IMR-90 (cell line): Measurements from ENCODE around the gene ZC2HC1B. TPM values are rescaled to one million over a fixed set of nuclear protein-coding genes. Genes with fewer than 3 reads are reported as not detected.

Experiments
- ATAC-seq: fragments of 200-7000 bp; cut with Tn5 transposase; 2 replicates; pipeline ENCODE4 v1.9.1; 2020; ENCODE audit warnings: low read depth, mild to moderate bottlenecking, moderate library complexity
- BruUV-seq: library from RNA; stranded (reverse); fragments of 400-500 nt; replicated peaks from 2 replicates; lab custom pipeline; 2021; lab: Mats Ljungman, UMichigan
- CTCF ChIA-PET: fragments of 300-600 bp; formaldehyde crosslinking; extraction: SDS; loops from one replicate; lab custom pipeline; 2021; ENCODE audit warnings: antibody characterized with exemption; lab: Yijun Ruan, JAX
- POLR2A ChIA-PET: fragments of 300-600 bp; sonication (Branson Sonifier 250); formaldehyde crosslinking; loops from one replicate; lab custom pipeline; 2022; ENCODE audit warnings: antibody characterized with exemption; ENCODE audit not compliant: unreplicated experiment; lab: Charles Lee
- DNase-seq: peaks from one replicate; pipeline ENCODE4 v3.0.0; 2013
- H2AFZ ChIP-seq: replicated peaks from 2 replicates; pipeline ENCODE3; 2013; ENCODE audit warnings: low read length, mild to moderate bottlenecking; ENCODE audit not compliant: poor library complexity
- H2AK5ac ChIP-seq: 2 replicates; pipeline ENCODE4 v1.6.1; 2013; ENCODE audit warnings: low read depth, low read length, inconsistent platforms
- H2AK9ac ChIP-seq: replicated peaks from 2 replicates; pipeline ENCODE3; 2013; ENCODE audit warnings: mild to moderate bottlenecking, low read depth, low read length, moderate library complexity; ENCODE audit not compliant: poor library complexity
- H2BK120ac ChIP-seq: 2 replicates; pipeline ENCODE4 v1.6.1; 2013; ENCODE audit warnings: low read depth, low read length, inconsistent platforms
- H2BK15ac ChIP-seq: 3 replicates; pipeline ENCODE4 v1.6.1; 2013; ENCODE audit warnings: low read depth, low read length, inconsistent platforms
- H2BK20ac ChIP-seq: 2 replicates; pipeline ENCODE4 v1.6.1; 2013; ENCODE audit warnings: low read depth, mild to moderate bottlenecking, inconsistent platforms, low read length, moderate library complexity
- H2BK5ac ChIP-seq: 2 replicates; pipeline ENCODE4 v1.6.1; 2013; ENCODE audit warnings: mild to moderate bottlenecking, low read depth, low read length, inconsistent platforms; ENCODE audit not compliant: poor library complexity, severe bottlenecking
- H3K14ac ChIP-seq: replicated peaks from 2 replicates; pipeline ENCODE4 v1.6.1; 2013; ENCODE audit warnings: low read depth, low read length, inconsistent platforms
- H3K18ac ChIP-seq: 2 replicates; pipeline ENCODE4 v1.6.1; 2013; ENCODE audit warnings: low read depth, low read length, control low read depth
- H3K23ac ChIP-seq: 2 replicates; pipeline ENCODE4 v1.6.1; 2013; ENCODE audit warnings: low read depth, low read length, inconsistent platforms
- H3K27ac ChIP-seq: 2 replicates; pipeline ENCODE4 v1.5.1; 2013; ENCODE audit warnings: mild to moderate bottlenecking, control low read depth, low read length; ENCODE audit not compliant: insufficient read depth
- H3K27me3 ChIP-seq: 2 replicates; pipeline ENCODE4 v1.6.1; 2013; ENCODE audit warnings: low read length; ENCODE audit not compliant: control insufficient read depth, insufficient read depth
- H3K36me3 ChIP-seq: 2 replicates; pipeline ENCODE4 v1.6.1; 2013; ENCODE audit warnings: low read length, mixed read lengths; ENCODE audit not compliant: control insufficient read depth, insufficient read depth
- H3K4ac ChIP-seq: 2 replicates; pipeline ENCODE4 v1.6.1; 2013; ENCODE audit warnings: low read depth, low read length, inconsistent platforms
- H3K4me1 ChIP-seq: 2 replicates; pipeline ENCODE4 v1.6.1; 2013; ENCODE audit warnings: low read length, mixed read lengths; ENCODE audit not compliant: control insufficient read depth, insufficient read depth
- H3K4me2 ChIP-seq: 2 replicates; pipeline ENCODE4 v1.6.1; 2013; ENCODE audit warnings: low read depth, mild to moderate bottlenecking, control low read depth, low read length, moderate library complexity
- H3K4me3 ChIP-seq: 2 replicates; pipeline ENCODE4 v1.5.1; 2013; ENCODE audit warnings: low read depth, mild to moderate bottlenecking, control low read depth, low read length, moderate library complexity; ENCODE audit not compliant: insufficient read depth
- H3K56ac ChIP-seq: 2 replicates; pipeline ENCODE4 v1.6.1; 2013; ENCODE audit warnings: low read length, inconsistent platforms; ENCODE audit not compliant: insufficient read depth; ENCODE audit errors: extremely low read depth
- H3K79me1 ChIP-seq, 2 experiments: 2 replicates each; pipeline ENCODE4 v1.6.1; 2013; ENCODE audit warnings: low read length in 2 of 2, inconsistent platforms in 1 of 2, low read depth in 1 of 2
- H3K9ac ChIP-seq: 2 replicates; pipeline ENCODE4 v1.6.1; 2013; ENCODE audit warnings: low read depth, low read length, control low read depth
- H3K9me1 ChIP-seq: 2 replicates; pipeline ENCODE4 v1.6.1; 2013; ENCODE audit warnings: low read length, inconsistent platforms; ENCODE audit not compliant: insufficient read depth
- H3K9me3 ChIP-seq: 2 replicates; pipeline ENCODE4 v1.6.1; 2013; ENCODE audit warnings: low read length; ENCODE audit not compliant: control insufficient read depth, insufficient read depth
- H4K20me1 ChIP-seq: 2 replicates; pipeline ENCODE4 v1.6.1; 2013; ENCODE audit warnings: low read length, inconsistent platforms; ENCODE audit not compliant: insufficient read depth
- H4K5ac ChIP-seq: 2 replicates; pipeline ENCODE4 v1.6.1; 2013; ENCODE audit warnings: mild to moderate bottlenecking, low read depth, low read length, control low read depth
- H4K8ac ChIP-seq, 2 experiments: 2 replicates each; pipeline ENCODE4 v1.6.1; 2013; ENCODE audit warnings: low read depth in 2 of 2, low read length in 2 of 2, control low read depth in 1 of 2, inconsistent platforms in 1 of 2
- H4K91ac ChIP-seq: 2 replicates; pipeline ENCODE4 v1.6.1; 2013; ENCODE audit warnings: low read depth, low read length, inconsistent platforms; ENCODE audit not compliant: insufficient read depth
- BHLHE40 ChIP-seq: fragments of 150-350 bp; IDR thresholded peaks from 2 replicates; pipeline ENCODE4 v1.6.1; 2016; ENCODE audit warnings: mild to moderate bottlenecking, low read depth, low read length
- CEBPB ChIP-seq: IDR thresholded peaks from 2 replicates; pipeline ENCODE4 v1.6.1; 2012; ENCODE audit warnings: low read depth, low read length, improper control_type of control experiment
- CHD1 ChIP-seq: IDR thresholded peaks from 2 replicates; pipeline ENCODE4 v1.6.1; 2012; ENCODE audit warnings: low read depth, low read length, improper control_type of control experiment
- CTCF ChIP-seq: conservative IDR thresholded peaks from 2 replicates; pipeline ENCODE4 v1.5.1; 2012; ENCODE audit warnings: mild to moderate bottlenecking, low read depth, low read length, improper control_type of control experiment
- ELK1 ChIP-seq: fragments of 150-350 bp; IDR thresholded peaks from 2 replicates; pipeline ENCODE4 v1.6.1; 2016; ENCODE audit warnings: low read depth, mild to moderate bottlenecking, low read length, moderate library complexity, borderline replicate concordance
- FOS ChIP-seq: fragments of 150-350 bp; IDR thresholded peaks from 2 replicates; pipeline ENCODE4 v1.6.1; 2016; ENCODE audit warnings: low read depth, low read length
- MAFK ChIP-seq: IDR thresholded peaks from 2 replicates; pipeline ENCODE4 v1.6.1; 2012; ENCODE audit warnings: low read depth, low read length, improper control_type of control experiment
- MAZ ChIP-seq: IDR thresholded peaks from 2 replicates; pipeline ENCODE4 v1.6.1; 2012; ENCODE audit warnings: low read depth, mild to moderate bottlenecking, low read length, improper control_type of control experiment, moderate library complexity, borderline replicate concordance
- NFE2L2 ChIP-seq: fragments of 150-350 bp; IDR thresholded peaks from 2 replicates; pipeline ENCODE4 v1.6.1; 2016; ENCODE audit warnings: low read depth, mild to moderate bottlenecking, low read length
- POLR2A ChIP-seq: IDR thresholded peaks from 2 replicates; pipeline ENCODE4 v1.6.1; 2012; ENCODE audit warnings: mild to moderate bottlenecking, low read depth, low read length
- RAD21 ChIP-seq: IDR thresholded peaks from 2 replicates; pipeline ENCODE4 v1.6.1; 2012; ENCODE audit warnings: low read length, improper control_type of control experiment
- RCOR1 ChIP-seq: IDR thresholded peaks from 2 replicates; pipeline ENCODE4 v1.6.1; 2012; ENCODE audit warnings: mild to moderate bottlenecking, low read length, improper control_type of control experiment; ENCODE audit not compliant: insufficient replicate concordance
- RFX5 ChIP-seq: IDR thresholded peaks from 2 replicates; pipeline ENCODE4 v1.8.0; 2012; ENCODE audit warnings: low read depth, mild to moderate bottlenecking, low read length, moderate library complexity
- SMC3 ChIP-seq: fragments of 150-350 bp; IDR thresholded peaks from 2 replicates; pipeline ENCODE4 v1.6.1; 2016; ENCODE audit warnings: low read depth, mild to moderate bottlenecking, antibody characterized with exemption, low read length, moderate library complexity
- USF2 ChIP-seq: fragments of 150-350 bp; IDR thresholded peaks from 2 replicates; pipeline ENCODE4 v1.6.1; 2017; ENCODE audit warnings: mild to moderate bottlenecking, antibody characterized with exemption, low read length, low read depth
- WGBS, 2 experiments: methylation state at CpG; one replicate each; pipeline versions ENCODE4 v1.1.5 to v1.1.7; 2013; ENCODE audit warnings: missing lambda C conversion rate in 2 of 2; ENCODE audit not compliant: insufficient read length in 1 of 2; ENCODE audit errors: extremely low coverage in 2 of 2; 5-methylcytosine and 5-hydroxymethylcytosine counted together
- dilution Hi-C: fragments of 300-500 bp; cut with HindIII; formaldehyde crosslinking; loops from one replicate; pipeline ENCODE4 v1.14.3; 2018; ENCODE audit warnings: low sequenced_read_pairs; ENCODE audit not compliant: unreplicated experiment
- in situ Hi-C: fragments of 300-500 bp; cut with MboI; formaldehyde crosslinking; loops from 3 replicates; pipeline ENCODE4 v1.14.3; 2019; ENCODE audit warnings: low sequenced_read_pairs, inconsistent platforms, mixed read lengths
- intact Hi-C: fragments of 100-400 bp; cut with micrococcal nuclease; formaldehyde crosslinking; loops from 2 replicates; pipeline ENCODE4 v1.10.0; 2022
- polyA plus RNA-seq, 3 experiments: library from polyadenylated mRNA; depleted of rRNA; stranded (reverse); fragments of >200 nt; gene quantifications; 2 replicates each; pipeline ENCODE4 v1.2.3, GENCODE V29; 2012; ENCODE audit warnings: low replicate concordance in 1 of 3
- total RNA-seq: library from RNA; depleted of rRNA; stranded (reverse); fragments of >200 nt; gene quantifications from 2 replicates; pipeline ENCODE4 v1.2.3, GENCODE V29; 2012

Gene ZC2HC1B
- total and polyA plus RNA-seq, 2 of the 4 experiments (the other 2 are of a cell fraction), result not detected

- Histone ChIP-seq H3K23ac (no peak overlapping the region), H3K27me3 (peaks cover 4% of the 10 kb centered on the region), H2AFZ (no peak overlapping the region), H3K9me3 (no peaks in the 10 kb centered on the region), H2BK15ac (no peak overlapping the region), H3K4ac (no peak overlapping the region), H3K9ac (no peak overlapping the region), H3K4me3 (no peak overlapping the region), H2BK20ac (no peak overlapping the region), H3K14ac (no peak overlapping the region), H3K36me3 (0 out of 2 replicates have a peak, but pooled peaks cover 2% of the 10 kb centered on the region), H3K9me1 (no peaks in the 10 kb centered on the region), H4K8ac (no peak overlapping the region), H2BK5ac (no peak overlapping the region), H3K4me2 (no peak overlapping the region), H2AK5ac (no peak overlapping the region), H3K27ac (no peak overlapping the region), H3K56ac (no peak overlapping the region), H4K20me1 (no peaks in the 10 kb centered on the region), H2BK120ac (no peak overlapping the region), H3K79me1 (peaks cover 3 to 8% of the 10 kb centered on the region in 2 experiments), H4K5ac (no peak overlapping the region), H2AK9ac (no peak overlapping the region), H3K4me1 (no peaks in the 10 kb centered on the region), H4K91ac (no peak overlapping the region), H3K18ac (no peak overlapping the region)
- TF ChIP-seq SMC3, result no peak
- TF ChIP-seq CEBPB, result no peak
- no peak for TF ChIP-seq NFE2L2
- TF ChIP-seq RCOR1, result no peak
- TF ChIP-seq ELK1, result no peak
- no peak for TF ChIP-seq MAZ
- no peak for TF ChIP-seq BHLHE40
- TF ChIP-seq POLR2A, result no peak
- TF ChIP-seq RAD21, result no peak
- no peak for TF ChIP-seq FOS
- TF ChIP-seq CTCF, result no peak
- no peak for TF ChIP-seq MAFK
- no peak for TF ChIP-seq CHD1
- no peak for TF ChIP-seq RFX5
- no peak for TF ChIP-seq USF2
- intact Hi-C loops (no loop called here), dilution Hi-C loops (no loop called here), in situ Hi-C loops (no loop called here)
- POLR2A ChIA-PET, result no interaction called here
- DNase-seq (no peak), ATAC-seq (no peak)
- WGBS, 2 experiments, result 71% methylated on average over 1 of the region's 2 CpGs; no CpG with 5 or more reads in 1 of the 2 experiments
- no TSS peak for BruUV-seq
- CTCF ChIA-PET, result interaction anchor here (0.7 kb wide), 1 partner anchor 30 kb away, joined by 3 read pairs; no protein-coding TSS in a partner anchor
These were observed 118.7 kb downstream of the ZC2HC1B start for GRCh38 chr6:143982968-143983367.
